Measurements from ENCODE around the gene WBP2NL.
"Not testable (repeated sequence)": the region's sequence is repeated elsewhere in the genome, so short reads cannot be mapped to it uniquely, and the experiment has no call there.

WBP2NL gene

DNA sequence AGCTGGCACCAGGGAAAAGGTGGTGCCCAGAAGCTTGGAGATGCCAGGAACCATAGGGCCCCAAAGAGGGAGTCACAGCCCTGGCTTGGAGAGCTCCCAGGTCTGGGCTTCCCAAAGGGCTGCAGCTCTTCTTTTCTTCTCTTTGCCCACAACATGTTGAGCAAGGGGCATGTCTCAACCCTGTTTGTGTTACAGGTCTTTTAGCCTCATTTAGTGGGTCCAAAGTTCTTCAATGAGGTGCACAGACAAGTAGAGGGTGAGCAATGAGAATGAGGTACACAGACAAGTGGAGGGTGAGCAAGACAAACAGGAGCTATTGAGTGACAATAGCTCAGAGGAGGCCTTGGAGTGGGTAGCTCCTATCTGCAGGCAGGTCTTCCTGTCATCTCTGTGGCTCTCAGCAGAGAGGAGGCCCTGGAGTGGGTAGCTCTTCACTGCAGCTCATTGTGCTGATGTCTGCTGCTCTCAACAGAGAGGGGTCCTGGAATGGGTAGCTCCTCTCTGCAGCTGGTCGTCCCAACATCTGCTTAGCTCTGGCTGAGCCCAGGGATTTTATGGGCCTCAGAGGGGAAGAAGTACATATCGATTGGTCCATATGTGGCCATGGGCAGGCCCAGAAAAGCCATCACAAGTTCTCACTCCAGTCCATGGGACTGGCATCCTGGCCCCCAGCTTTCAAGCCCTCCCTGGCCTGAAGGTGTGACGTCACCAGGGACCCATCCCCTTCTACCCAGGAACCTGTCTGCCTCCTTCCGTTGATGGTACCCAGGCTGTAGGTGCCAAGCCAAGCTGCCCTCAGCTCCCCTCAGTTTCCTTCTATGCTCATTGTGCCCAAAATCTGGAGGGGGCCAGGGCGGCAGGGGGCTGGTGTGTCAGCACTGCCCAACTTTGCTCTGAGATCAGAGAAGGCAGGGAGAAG is 34.9 kb downstream of the WBP2NL start:
- no peak for DNase-seq (ENCODE audit: low read depth in 2 of 2)

DNA sequence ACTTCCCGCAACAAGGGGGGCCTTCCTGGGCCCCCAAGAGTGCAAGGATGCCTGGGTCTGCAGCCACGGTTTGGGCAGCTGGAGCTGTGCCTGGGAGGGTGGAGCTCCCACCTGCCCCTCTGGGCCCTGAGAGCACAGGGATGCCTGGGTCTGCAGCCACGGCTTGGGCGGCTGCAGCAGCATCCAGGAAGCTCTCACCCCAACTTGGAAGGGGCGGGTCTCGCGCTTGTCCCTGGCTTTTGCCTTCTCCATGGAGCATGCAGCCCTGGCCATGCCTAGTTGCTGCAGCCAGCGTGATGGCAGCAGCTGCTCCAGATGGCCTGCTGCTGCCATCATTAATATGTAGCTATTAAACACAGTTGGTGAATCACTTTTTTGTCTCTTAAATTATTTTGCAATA is 36.7 kb downstream of the WBP2NL start:
- DNase-seq (ENCODE audit: low read depth in 2 of 2): no peak

DNA sequence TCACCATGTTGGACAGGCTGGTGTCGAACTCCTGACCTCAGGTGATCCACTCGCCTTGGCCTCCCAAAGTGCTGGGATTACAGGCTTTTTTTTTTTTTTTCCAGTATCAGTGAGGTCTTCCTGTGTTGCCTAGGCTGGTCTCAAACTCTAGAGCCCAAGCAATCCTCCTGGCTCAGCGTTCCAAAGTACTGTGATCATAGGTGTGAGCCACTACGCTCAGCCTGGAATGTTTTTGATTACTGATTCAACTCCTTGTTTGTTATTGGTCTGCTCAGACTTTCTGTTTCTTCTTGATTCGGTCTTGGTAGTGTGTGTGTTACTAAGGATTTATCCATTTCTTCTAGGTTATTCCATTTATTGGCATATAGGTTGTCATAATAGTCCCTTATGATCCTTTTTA is 40.7 kb downstream of the WBP2NL start:
- no peak for DNase-seq (ENCODE audit: low read depth in 2 of 2)

DNA sequence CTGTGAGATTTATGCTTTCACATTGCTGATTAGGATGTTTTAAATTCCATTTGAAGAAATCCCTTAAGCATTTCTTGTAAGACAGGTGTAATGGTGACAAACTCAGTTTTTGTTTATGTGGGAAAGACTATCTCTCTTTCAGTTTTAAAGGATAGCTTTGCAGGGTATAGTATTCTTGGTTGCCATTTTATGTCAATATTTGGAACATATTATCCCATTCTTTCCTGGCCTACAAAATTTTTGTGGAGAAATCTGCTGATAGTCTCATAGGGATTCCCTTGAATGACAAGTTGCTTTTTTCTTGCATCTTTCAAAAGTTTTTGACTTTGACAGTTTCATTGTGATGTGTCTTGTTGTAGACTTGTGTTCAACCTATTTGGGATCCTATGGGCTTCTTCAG is 43.2 kb downstream of the WBP2NL start:
- DNase-seq (ENCODE audit: low read depth in 2 of 2): no peak

DNA sequence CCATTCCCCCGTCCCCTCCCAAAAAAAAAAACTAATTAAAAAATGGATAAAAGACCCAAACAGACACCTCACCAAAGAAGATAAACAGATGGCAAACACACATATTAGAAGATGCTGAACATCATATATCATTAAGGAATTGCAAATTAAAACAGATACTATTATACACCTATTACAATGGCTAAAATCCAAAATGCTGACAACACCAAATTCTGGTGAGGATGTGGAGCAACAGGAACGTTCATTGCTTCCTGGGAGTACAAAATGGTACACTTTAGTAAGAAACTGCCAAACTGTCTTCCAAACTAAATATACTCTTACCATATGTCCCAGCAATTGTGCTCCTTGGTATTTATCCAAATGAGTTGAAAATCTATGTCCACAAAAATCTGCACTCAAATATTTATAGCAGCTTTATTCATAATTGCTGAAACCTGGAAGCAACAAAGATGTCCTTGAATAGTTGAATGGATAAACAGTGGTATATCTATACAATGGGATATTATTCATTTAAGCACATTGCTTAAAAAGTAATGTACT is 52.1 kb downstream of the WBP2NL start:
- DNase-seq (ENCODE audit: low read depth in 2 of 2): no peak

DNA sequence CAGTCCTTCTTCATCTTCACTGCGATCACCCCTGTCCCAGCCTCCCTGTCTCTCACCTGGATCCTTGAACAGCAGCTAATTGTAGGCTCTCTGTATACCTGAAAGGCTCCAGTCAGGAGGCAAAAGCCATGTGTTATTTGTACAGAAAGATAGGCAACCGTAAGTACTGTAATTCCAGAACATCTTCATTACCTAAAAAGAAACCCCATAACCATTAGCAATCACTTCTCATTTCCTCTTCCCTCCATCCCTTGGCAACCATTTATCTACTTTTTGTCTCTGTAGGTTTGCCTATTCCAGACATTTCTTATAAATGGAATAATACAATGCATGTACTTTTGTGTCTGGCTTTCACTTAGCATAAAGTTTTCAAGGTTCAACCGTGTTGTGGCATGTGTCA is 54.2 kb downstream of the WBP2NL start:
- DNase-seq (ENCODE audit: low read depth in 2 of 2): no peak

DNA sequence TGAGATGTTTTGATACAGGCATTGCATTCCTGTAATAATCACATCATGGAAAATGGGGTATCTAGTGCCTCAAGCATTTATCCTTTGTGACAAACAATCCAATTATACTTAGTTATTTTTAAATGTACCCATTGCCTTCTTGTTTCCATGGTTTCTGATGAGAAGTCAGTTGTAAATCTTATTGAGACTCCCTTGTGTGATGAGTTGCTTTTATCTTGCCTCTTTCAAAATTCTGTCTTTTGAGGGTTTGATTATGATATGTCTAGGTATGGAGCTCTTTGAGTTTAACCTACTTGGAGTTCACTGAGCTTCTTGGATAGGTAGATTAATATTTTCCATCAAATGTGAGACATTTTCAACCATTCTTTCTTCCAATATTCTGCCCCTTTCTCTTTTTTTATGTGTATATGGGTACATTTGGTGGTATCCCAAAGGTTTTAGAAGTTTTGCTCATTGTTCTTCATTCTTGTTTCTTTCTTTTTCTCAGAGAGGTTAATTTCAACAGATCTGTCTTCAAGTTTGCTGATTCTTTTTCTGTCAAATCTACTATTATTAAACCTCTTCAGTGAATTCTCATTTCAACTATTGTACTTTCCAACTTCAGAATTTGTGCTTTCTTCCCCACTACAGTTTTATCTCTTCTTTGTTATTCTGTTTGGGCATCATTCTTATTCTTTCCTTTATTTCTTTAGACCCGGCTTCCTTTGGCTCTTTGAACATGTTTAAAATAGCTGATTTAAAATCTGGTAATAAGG is 58.3 kb downstream of the WBP2NL start:
- DNase-seq (ENCODE audit: low read depth in 2 of 2): no peak

DNA sequence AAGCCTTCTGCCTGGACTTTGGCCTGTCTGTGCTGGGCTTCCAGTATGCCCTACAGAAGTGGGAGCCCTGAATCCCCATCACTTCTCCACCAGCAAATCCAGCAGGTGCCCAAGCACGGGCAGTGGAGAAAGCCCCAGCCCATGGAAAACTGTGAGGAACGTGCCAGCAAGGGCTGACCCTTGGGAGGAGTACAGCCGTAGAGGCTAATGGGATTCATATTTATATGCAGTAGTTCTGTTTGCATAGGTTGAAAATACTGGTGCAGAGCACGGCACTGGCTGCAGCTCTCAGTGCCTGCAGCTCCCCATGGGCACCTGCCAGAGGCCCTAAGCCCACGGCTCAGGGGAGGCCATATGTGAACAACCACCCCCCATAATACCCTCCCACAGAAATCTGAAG is 61.9 kb downstream of the WBP2NL start:
- no peak for DNase-seq (ENCODE audit: low read depth in 2 of 2)

DNA sequence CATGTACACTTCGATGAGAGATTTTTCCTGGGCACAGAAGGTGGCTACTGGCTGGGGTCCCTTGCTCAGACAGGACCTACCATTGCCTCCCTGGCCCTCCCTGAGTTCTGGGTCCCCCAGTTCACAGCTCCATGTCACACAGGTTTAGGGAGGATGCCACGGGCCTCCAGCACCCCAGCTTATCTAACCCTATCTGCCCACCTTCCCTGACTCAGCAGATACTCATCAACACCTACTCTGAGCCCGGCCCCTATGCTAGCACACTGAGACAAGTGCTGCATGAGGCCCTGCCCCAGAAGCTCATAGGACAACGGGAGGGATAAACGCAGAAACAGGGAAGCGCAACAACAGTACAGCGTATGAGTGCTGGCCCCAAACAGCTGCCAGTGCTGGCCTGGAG is 62.5 kb downstream of the WBP2NL start:
- no peak for DNase-seq (ENCODE audit: low read depth in 2 of 2)

DNA sequence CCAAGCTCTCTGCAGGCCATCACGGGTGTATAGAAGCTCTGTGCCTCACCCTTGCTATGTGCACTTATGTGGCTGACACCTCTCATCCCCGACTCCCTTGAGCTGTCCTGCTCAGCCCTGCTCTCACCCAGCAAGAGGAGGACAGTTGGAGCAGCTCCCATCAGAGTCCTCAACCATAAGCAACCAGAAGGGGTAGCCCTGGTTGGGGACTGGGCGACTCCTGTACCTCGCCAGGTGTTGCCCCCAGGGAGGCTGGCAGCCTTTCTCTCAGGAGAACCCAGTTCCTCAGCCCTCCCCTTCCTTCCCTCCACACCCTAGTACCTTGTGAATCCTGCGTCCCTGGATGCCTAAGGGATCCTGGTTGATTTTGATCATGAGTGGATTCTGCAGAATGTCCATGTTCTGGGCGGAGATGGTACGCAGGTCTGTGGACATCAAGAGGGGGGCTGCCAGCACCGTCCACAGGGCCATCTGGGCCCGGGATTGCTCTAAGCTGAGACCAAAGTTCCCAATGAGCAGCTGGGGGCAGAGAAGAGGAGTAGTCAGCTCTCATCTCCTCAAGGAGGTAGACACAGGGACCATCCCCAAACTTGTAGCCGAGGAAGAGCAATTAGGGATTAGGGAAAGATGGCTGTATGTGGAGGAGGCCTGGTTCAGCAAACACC is 64.0 kb downstream of the WBP2NL start:
- no peak for DNase-seq (ENCODE audit: low read depth in 2 of 2)

DNA sequence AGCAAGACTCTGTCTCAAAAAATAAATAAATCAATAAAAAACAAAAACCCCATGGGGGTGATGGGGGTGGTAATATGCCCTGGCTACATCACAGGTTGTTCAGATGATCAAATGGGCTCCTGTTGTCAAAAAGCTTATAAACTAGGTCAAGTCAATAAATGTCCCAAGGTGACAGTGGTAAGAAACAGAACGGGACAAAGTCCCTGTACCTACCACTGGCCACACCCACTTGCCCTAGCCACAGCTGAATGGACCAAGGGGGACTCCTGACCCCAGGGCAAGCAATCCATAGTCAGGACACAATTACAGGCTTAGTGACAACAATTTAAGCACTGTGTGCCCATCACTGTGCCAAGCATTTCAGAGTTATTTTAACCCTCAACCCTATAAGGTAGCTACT is 66.0 kb downstream of the WBP2NL start:
- DNase-seq (ENCODE audit: low read depth in 2 of 2): no peak

DNA sequence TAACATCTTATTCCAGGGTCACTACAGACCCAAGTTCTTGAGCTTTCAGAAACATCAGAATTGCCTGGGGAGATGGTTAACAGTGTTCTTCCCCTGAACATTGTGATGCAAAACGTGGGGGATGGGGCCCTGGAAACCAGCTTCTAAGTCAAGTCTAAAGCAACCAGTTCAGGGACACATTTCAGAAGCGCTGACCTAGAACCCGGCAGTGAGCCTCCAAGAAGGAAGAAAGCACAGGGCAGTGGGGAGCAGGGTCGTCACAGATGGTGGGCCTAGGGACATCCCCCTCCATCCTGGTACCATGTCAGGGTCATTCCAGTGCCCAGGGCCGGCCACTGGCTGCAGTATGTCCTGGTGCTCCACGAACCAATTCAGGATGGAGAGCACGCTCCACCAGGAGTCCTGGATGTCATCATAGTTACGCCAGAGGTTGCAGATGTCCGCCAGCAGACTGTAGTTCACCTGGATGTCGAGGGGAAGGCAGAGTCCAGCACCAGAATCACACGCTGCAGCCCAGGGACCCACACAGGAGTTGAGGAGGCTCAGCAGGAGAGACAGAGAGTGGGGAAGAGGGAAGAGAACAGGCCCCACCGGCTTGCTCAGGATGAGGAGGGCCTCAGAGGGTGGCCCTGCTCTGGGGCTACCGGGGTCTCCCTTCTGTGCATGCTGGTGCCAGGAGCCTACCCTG is 67.0 kb downstream of the WBP2NL start:
- DNase-seq (ENCODE audit: low read depth in 2 of 2): no peak

DNA sequence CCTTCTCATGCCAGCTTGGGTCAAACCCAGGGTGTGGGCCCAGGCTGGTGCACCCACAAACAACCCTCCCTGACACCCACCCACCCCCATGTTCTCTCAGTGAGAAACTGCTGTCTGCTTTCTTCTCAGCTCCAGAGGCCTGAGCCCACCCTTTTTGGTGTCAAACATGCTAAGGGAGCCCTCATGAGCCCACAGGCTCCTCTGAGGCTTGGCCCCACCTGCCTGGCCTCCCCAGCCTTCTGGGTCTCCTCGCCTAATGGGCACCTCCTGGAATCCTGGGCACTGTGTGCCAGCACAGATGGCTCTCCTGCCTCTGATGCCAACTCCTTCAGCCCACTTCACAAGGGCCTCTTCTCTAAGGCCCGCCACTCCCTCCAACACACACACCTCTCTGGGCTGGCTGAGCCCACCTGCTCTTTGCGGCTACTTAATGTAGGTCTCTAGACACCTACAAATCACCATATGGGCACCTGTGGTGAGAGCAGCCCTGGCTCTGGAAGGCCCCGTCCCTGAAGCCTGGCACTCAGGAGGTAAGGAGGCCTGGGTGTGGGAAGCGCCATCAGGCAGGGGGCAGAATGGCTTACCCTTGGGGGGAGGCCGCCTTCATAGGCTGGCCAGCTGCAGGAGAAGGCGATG is 67.7 kb downstream of the WBP2NL start:
- DNase-seq (ENCODE audit: low read depth in 2 of 2): no peak

DNA sequence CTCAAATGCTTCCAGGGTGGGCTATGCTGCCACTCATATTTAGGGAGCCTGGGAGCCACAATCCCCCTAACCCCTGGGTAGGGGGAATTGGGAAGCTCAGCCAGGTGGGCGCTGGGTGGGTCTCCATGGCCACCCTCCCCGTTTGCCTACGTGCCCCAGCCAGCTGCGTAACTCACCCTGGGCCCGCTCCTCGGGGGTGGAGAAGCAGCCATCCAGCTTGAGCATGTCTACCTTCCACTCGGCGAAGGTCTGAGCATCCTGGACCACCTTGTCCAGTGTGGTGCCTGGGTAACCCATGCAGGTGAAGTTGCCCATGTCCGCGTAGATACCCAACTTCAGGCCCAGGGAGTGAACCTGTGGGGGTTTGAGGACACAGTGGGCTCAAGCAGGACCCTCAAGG is 68.3 kb downstream of the WBP2NL start:
- DNase-seq (ENCODE audit: low read depth in 2 of 2): no peak

DNA sequence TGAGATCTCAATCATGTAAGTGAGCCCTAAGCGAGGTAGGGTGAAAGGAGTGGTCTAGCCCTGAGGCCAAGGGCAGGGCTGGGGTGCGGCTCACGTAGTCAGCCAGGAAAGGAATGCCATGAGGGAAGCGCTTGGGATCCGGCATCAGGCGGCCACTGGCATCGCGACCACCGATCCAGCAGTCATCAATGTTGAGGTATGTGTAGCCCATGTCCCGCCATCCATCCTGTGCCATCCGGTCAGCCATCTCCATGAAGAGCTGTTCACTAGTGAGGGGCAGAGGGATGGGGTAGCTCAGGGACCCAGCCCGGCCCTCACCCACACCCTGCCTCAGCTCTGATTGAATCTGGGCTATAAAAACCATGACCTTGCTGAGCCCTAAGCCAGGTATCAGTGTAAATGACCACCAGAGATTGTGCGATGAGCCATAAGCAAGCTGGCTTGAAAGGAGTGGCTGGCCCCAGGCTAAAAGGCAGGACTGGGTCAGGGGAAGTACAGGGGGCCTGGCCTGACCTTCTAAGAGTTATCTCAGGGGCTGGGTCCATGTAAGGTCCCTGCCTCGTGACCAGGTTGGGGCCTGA is 69.2 kb downstream of the WBP2NL start:
- no peak for DNase-seq (ENCODE audit: low read depth in 2 of 2)

DNA sequence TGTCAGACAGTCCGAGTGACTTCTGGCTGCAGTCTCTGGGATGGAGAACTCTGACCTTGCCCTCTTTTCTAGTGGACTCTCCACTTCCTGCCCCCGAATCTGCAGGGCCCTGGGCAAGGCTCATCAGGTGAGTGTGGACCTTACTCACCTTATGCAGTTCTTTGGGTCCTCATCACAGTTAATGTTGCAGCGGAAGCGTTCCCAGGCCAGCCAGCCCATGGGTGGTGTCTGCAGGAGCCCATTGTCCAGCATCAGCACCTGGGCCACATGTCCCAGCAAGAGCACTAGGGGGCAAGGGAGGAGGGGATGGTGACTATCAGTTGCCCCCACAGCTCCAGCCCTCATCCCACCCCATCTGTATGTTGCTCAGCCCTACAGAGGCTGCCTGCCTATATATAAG is 69.7 kb downstream of the WBP2NL start:
- DNase-seq (ENCODE audit: low read depth in 2 of 2): no peak

DNA sequence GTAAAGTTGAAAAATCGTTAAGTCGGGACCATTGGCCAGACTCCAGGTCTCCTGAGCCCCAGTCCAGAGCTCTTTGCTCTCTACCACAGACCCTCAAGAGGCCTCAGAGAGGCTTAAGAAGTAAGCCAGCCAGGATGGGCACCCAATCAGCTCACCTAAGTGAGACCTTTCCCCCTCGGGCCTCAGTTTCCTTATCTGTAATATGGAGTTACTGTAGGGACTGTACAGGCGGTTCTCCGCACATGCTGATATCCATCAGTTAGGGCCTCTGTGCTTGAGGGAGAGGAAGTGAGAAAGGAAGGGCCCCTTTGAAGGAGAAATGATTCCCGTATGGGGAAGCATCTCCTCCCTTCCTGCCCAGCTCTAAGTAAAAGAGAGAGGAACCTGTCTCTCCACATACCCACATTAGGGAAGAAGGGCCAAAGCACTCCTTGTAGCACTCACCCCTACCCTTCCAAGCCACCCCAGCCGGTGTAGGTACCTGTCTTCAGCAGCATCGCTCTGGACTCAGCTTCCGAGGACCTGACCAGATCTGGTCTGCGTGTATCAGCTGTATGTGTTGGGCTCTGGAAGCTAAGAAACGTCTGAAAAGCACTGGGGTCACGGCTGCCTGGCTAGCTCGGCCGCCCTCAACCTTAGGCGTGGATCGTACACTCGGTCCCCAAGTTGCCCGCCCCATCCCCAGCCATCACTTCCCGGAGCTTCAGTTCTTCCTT is 71.4 kb downstream of the WBP2NL start:
- DNase-seq (ENCODE audit: low read depth in 2 of 2): no peak

DNA sequence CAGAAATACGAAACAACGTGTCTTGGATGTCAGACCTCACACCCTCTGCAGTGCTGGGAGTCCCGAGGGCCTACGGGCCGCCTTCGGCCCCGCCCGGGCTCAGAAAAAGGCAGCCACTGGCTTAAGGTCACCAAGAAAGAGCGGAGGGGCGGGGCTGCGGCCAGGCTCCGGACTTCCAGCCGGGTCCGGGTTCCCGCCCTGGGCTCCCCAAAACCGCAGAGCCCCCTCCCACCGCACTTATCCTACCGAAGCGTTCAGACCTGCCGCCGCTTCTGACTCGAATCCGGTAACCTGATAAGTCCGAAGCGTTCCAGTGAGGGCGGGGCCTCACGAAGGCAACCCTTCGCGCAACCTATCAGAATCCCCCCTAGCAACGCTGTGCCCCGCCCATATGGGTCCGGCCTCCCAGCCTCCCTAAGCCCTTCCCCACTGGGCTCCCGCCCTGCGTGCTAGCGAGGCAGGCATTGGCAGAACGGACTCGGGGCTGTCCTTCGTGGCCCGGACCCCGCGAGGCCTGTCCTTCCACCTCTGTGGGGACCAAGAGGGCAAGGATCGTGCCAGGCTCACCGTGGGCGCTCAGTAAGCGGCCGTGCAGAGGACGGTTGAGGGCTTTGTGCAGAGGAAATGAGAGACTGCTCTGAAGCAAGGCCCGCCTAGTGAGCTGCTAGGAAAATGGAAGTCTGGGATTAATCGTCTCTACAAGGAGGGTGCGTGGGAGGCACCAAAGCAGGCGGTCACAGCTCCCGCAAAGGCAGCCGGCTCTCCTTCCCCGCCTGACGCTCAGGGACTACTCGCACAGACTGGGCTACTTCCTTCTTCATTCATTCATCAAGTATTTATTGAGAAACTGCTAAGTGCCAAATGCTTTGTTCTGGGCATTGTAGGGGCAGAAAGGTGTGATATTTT is 72.2 kb downstream of the WBP2NL start, which contains the start of gene NAGA:
NAGA (minus strand) TSS at position 296 of the 906 bp plus-strand sequence. CDS start 515 bp downstream, outside the sequence.
- peak; percentile 88 for DNase-seq (ENCODE audit: low read depth in 2 of 2)

DNA sequence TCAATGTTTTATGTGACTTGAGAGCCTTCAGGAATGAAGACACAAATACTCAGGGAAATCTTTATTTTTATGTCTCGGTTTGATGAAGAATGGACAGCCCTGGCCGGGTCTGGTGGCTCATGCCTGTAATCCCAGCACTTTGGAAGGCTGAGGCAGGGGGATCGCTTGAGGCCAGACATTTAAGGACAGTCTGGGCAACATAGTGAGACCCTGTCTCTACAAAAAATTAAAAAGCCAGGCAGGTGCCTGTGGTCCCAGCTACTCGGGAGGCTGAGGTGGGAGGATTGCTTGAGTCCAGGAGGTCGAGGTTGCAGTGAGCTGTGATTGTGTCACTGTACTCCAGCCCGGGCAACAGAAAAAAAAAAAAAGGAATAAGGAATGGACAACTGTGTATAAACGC is 72.9 kb downstream of the WBP2NL start:
- DNase-seq (ENCODE audit: low read depth in 2 of 2): not testable (repeated sequence)
